ENCODE measurements around the gene SNED1.

DNA sequence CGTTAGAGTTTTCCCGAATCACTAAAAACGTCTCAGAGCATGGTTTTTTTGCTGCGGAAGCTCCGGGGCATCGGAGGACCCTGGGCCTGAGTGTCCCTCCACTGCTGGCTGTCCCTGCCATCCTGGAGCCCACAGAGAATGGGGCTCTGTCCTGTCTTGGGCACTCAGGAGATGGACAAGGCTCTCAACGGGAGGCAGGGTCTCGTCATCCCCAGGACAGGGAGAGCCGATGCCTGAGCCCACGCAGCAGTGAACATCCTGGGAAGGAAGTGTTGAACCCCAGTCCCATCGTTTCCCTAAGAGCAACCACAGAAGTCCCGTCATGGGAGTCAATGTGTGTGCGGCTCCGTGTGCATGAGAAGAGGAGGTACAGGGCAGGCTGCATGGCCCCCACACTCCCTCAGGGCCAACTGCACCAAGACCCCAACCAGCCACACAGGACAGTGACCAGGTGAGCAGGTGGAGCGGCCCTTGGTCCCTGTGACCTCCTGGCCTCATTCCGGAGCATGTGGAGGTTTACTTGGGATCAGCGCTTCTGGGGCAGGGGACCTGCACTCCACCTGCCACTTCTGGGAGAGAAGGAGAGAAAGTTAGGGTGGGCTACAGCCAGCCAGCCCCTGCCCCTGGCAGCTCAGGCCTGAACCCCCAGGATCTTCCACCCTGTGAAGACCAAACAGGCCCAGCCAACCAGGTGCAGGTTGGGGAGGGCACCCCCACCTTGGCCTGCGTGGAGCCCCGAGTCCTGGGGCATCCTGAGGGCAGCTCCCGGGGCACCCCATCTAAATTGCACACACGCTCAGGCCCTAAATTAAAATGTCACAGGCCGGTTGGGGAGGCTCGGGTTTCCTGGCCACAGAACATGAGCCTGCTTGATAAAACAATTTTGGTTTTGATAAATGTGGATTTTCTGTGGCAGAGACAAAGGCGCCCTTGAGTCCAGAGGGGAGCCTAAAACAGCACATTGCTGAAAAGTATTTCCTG lies 3.1 kb upstream of the SNED1 start:
- no peak for TF ChIP-seq EZH2 (IDR thresholded peaks at IDR 0.05; ENCODE audit: borderline replicate concordance, low read depth, low read length)
- TF ChIP-seq, protein P1, sequence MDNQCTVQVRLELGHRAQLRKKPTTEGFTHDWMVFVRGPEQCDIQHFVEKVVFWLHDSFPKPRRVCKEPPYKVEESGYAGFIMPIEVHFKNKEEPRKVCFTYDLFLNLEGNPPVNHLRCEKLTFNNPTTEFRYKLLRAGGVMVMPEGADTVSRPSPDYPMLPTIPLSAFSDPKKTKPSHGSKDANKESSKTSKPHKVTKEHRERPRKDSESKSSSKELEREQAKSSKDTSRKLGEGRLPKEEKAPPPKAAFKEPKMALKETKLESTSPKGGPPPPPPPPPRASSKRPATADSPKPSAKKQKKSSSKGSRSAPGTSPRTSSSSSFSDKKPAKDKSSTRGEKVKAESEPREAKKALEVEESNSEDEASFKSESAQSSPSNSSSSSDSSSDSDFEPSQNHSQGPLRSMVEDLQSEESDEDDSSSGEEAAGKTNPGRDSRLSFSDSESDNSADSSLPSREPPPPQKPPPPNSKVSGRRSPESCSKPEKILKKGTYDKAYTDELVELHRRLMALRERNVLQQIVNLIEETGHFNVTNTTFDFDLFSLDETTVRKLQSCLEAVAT (IDR thresholded peaks at IDR 0.05): no peak
- no peak for TF ChIP-seq ZSCAN29 (IDR thresholded peaks at IDR 0.05)
- TF ChIP-seq, protein P2, sequence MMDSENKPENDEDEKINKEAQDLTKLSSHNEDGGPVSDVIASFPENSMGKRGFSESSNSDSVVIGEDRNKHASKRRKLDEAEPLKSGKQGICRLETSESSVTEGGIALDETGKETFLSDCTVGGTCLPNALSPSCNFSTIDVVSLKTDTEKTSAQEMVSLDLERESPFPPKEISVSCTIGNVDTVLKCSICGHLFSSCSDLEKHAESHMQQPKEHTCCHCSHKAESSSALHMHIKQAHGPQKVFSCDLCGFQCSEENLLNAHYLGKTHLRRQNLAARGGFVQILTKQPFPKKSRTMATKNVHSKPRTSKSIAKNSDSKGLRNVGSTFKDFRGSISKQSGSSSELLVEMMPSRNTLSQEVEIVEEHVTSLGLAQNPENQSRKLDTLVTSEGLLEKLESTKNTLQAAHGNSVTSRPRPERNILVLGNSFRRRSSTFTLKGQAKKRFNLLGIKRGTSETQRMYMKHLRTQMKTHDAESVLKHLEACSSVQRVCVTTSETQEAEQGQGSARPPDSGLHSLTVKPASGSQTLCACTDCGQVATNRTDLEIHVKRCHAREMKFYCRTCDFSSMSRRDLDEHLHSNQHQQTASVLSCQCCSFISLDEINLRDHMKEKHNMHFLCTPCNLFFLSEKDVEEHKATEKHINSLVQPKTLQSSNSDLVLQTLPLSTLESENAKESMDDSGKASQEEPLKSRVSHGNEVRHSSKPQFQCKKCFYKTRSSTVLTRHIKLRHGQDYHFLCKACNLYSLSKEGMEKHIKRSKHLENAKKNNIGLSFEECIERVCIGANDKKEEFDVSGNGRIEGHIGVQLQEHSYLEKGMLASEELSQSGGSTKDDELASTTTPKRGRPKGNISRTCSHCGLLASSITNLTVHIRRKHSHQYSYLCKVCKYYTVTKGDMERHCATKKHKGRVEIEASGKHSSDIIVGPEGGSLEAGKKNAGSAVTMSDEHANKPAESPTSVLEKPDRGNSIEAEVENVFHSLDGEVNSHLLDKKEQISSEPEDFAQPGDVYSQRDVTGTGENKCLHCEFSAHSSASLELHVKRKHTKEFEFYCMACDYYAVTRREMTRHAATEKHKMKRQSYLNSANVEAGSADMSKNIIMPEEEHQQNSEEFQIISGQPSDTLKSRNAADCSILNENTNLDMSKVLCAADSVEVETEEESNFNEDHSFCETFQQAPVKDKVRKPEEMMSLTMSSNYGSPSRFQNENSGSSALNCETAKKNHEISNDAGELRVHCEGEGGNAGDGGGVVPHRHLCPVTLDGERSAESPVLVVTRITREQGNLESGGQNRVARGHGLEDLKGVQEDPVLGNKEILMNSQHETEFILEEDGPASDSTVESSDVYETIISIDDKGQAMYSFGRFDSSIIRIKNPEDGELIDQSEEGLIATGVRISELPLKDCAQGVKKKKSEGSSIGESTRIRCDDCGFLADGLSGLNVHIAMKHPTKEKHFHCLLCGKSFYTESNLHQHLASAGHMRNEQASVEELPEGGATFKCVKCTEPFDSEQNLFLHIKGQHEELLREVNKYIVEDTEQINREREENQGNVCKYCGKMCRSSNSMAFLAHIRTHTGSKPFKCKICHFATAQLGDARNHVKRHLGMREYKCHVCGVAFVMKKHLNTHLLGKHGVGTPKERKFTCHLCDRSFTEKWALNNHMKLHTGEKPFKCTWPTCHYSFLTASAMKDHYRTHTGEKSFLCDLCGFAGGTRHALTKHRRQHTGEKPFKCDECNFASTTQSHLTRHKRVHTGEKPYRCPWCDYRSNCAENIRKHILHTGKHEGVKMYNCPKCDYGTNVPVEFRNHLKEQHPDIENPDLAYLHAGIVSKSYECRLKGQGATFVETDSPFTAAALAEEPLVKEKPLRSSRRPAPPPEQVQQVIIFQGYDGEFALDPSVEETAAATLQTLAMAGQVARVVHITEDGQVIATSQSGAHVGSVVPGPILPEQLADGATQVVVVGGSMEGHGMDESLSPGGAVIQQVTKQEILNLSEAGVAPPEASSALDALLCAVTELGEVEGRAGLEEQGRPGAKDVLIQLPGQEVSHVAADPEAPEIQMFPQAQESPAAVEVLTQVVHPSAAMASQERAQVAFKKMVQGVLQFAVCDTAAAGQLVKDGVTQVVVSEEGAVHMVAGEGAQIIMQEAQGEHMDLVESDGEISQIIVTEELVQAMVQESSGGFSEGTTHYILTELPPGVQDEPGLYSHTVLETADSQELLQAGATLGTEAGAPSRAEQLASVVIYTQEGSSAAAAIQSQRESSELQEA (IDR thresholded peaks at IDR 0.05; ENCODE audit: low read depth): no peak
- TF ChIP-seq BACH1 (tag; IDR thresholded peaks at IDR 0.05): no peak
- no peak for TF ChIP-seq ZNF133 (CRISPR knock-in tag; IDR thresholded peaks at IDR 0.05)
- no peak for TF ChIP-seq ZNF274 (IDR thresholded peaks at IDR 0.05; ENCODE audit: borderline replicate concordance, low read depth, low read length)
- TF ChIP-seq TBP (optimal IDR thresholded peaks at IDR 0.05; ENCODE audit: low read depth, low read length): no peak
- TF ChIP-seq CEBPB (tag; IDR thresholded peaks at IDR 0.05): no peak
- no peak for TF ChIP-seq EGR1 (conservative IDR thresholded peaks at IDR 0.05)
- TF ChIP-seq HDAC2 (IDR thresholded peaks at IDR 0.05): no peak
- TF ChIP-seq ZNF76 (CRISPR knock-in tag; IDR thresholded peaks at IDR 0.05; ENCODE audit: borderline replicate concordance): no peak
- TF ChIP-seq, protein P3, sequence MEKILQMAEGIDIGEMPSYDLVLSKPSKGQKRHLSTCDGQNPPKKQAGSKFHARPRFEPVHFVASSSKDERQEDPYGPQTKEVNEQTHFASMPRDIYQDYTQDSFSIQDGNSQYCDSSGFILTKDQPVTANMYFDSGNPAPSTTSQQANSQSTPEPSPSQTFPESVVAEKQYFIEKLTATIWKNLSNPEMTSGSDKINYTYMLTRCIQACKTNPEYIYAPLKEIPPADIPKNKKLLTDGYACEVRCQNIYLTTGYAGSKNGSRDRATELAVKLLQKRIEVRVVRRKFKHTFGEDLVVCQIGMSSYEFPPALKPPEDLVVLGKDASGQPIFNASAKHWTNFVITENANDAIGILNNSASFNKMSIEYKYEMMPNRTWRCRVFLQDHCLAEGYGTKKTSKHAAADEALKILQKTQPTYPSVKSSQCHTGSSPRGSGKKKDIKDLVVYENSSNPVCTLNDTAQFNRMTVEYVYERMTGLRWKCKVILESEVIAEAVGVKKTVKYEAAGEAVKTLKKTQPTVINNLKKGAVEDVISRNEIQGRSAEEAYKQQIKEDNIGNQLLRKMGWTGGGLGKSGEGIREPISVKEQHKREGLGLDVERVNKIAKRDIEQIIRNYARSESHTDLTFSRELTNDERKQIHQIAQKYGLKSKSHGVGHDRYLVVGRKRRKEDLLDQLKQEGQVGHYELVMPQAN (IDR thresholded peaks at IDR 0.05; ENCODE audit: borderline replicate concordance): no peak
